ENCODE data around the gene XRN2. TPM values are rescaled to one million over a fixed set of nuclear protein-coding genes. Genes with fewer than 3 reads are reported as not detected.

XRN2 gene
- total and polyA plus RNA-seq, 8 donors: 12.5 to 66.8 (median 27.7) TPM

DNA sequence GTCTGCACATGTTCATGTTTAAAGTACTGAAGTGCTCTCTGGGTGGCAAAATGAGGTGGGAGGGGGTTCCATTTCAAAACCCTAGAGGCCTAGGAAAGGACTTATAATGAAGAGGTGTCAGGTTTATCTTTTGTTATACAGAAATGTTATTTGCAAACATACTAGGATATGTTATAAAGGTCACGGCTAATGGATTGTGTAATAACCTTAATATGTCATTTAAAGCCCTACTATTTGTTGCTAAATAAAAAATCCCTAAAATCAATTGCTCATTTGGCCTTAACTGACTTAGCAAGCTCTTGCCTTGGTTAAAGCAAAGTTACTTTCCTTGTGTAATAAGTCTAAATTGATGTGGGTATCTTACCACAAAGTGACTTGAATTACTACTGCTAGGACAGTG, 85.4 kb downstream of the XRN2 start:
- Histone ChIP-seq H3K27me3 (peaks cover 0 to 33% (median 20%) of the 10 kb centered on the region in 3 donors), H3K27ac (no peak overlapping the region), H3K4me3 (no peak overlapping the region), H3K36me3 (peaks cover 7 to 71% (median 68%) of the 10 kb centered on the region in 4 donors), H3K9me3 (peaks cover 0 to 6% (median 2%) of the 10 kb centered on the region in 4 donors), H3K4me1 (peaks cover 0 to 9% (median 4%) of the 10 kb centered on the region in 4 donors)
- no peak for DNase-seq
- 90 to 97% (median 92%) methylated on average over 1 of the region's 1 CpG for WGBS, 5 donors
- intact Hi-C loops (cut with DNase I; ENCODE audit: low total_unique reads): no loop called here
- no peak for TF ChIP-seq CTCF (IDR thresholded peaks at IDR 0.05)

DNA sequence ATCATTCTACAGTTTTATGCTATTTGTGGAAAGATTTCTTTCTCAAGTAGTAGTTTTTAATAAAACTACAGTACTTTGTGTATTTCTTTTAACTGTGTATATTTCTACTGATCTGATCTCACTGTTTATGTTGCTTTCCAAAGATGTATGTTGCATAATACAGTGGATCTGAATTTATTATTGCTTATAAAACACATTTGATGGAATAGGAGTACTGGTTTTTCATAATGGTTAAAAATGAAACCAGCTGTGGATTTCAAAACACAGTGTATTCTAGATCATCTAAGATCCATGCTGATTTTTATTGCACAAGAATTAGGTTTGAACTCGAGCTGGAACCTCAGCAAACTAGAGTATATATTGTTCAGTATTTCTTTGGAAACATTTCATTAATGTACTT, 86.2 kb downstream of the XRN2 start:
- Histone ChIP-seq H3K27ac (no peak overlapping the region), H3K4me1 (peaks cover 0 to 9% (median 4%) of the 10 kb centered on the region in 4 donors), H3K9me3 (peaks cover 0 to 6% (median 2%) of the 10 kb centered on the region in 4 donors), H3K4me3 (no peak overlapping the region), H3K27me3 (peaks cover 0 to 41% (median 26%) of the 10 kb centered on the region in 3 donors), H3K36me3 (peaks cover 7 to 63% (median 60%) of the 10 kb centered on the region in 4 donors)
- intact Hi-C loops (cut with DNase I; ENCODE audit: low total_unique reads): no loop called here
- TF ChIP-seq POLR2A (IDR thresholded peaks at IDR 0.05) (no peak), EP300 (IDR thresholded peaks at IDR 0.05) (no peak), CTCF (IDR thresholded peaks at IDR 0.05) (no peak), POLR2AphosphoS5 (IDR thresholded peaks at IDR 0.05) (no peak)
- WGBS, 5 donors: 0 to 93% (median 2%) methylated on average over 1 of the region's 1 CpG
- no peak for DNase-seq

GRCh38 chr20:21390768-21391167, 87.6 kb downstream of the XRN2 start:
- DNase-seq: no peak
- no peak for TF ChIP-seq POLR2AphosphoS5 (IDR thresholded peaks at IDR 0.05)
- TF ChIP-seq EP300 (IDR thresholded peaks at IDR 0.05): no peak
- TF ChIP-seq POLR2A (IDR thresholded peaks at IDR 0.05): no peak
- TF ChIP-seq CTCF (IDR thresholded peaks at IDR 0.05): no peak
- WGBS, 5 donors: 94 to 98% (median 97%) methylated on average over 7 of the region's 7 CpGs
- Histone ChIP-seq H3K27me3 (peaks cover 3 to 55% (median 40%) of the 10 kb centered on the region in 3 donors), H3K4me3 (no peak overlapping the region), H3K9me3 (peaks cover 0 to 7% (median 3%) of the 10 kb centered on the region in 4 donors), H3K36me3 (peaks cover 7 to 52% (median 51%) of the 10 kb centered on the region in 4 donors), H3K4me1 (peaks cover under 1 to 12% (median 8%) of the 10 kb centered on the region in 4 donors), H3K27ac (no peak overlapping the region)
- intact Hi-C loops (cut with DNase I; ENCODE audit: low total_unique reads): loop anchor here (10.0 kb wide), 1 partner anchor 56 kb away; no protein-coding TSS in a partner anchor

DNA sequence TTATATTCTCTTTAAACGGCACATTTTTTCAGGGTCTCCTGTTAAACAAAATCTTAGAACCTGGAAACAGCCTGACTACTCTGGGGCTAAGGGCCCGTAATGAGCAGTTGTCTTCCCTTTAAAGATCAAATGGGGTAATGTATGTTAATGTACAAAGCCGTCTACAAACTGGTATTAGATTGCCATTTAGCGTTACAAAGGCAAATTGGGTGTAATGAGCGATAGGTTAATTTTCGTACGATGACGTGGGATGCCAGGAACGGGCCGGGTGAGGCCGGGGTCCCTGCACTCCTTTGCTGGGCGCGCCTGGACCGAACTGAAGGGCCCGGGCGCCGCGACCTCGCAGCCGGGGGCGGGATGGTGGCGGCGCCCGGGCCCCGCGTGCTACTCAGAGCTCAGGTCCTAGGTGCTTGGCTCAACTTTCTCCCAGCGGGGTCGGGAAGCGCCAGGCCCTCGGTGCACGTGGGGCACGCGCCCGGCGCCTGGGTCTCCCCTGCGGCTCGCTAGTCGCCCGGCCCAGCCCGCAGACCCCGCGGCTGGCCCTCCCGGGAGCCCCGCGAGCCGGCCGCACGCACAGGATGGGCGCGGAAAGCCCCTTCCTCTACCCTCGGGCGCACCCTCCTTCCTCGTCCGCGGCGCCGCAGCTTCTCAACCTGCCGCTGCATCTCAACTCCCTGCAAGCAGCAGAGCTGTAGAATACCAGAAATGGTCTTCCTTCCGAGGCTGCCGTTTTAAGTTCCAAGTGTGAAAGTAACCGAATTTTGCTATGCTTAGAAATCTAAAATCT, 88.2 kb downstream of the XRN2 start:
- no peak overlapping the region for H3K4me3 ChIP-seq
- intact Hi-C loops (cut with DNase I; ENCODE audit: low total_unique reads): loop anchor here (10.0 kb wide), 1 partner anchor 57 kb away; no protein-coding TSS in a partner anchor
- peaks cover 7 to 18% (median 14%) of the 10 kb centered on the region in 4 donors for H3K4me1 ChIP-seq
- peak in 1 of 2 donors; percentile 43 for DNase-seq
- TF ChIP-seq CTCF (IDR thresholded peaks at IDR 0.05): no peak
- no peak for TF ChIP-seq POLR2A (IDR thresholded peaks at IDR 0.05)
- no peak for TF ChIP-seq POLR2AphosphoS5 (IDR thresholded peaks at IDR 0.05)
- no peak for TF ChIP-seq EP300 (IDR thresholded peaks at IDR 0.05)
- H3K27me3 ChIP-seq: peaks cover 8 to 61% (median 46%) of the 10 kb centered on the region in 3 donors
- peaks cover 7 to 46% (median 44%) of the 10 kb centered on the region in 4 donors for H3K36me3 ChIP-seq
- 25 to 51% (median 38%) methylated on average over 27 to 61 of the region's 61 CpGs for WGBS, 5 donors
- H3K9me3 ChIP-seq: peaks cover 0 to 13% (median 3%) of the 10 kb centered on the region in 4 donors
- H3K27ac ChIP-seq: no peak overlapping the region

Data from stomach (tissue), 9 donors.